GM19467 (cell line): ENCODE data around the gene PRDX5.

Experiments
- ATAC-seq: cut with Tn5 transposase; IDR thresholded peaks from one replicate; pipeline ENCODE4 v1.9.1; 2021; ENCODE audit warnings: mild to moderate bottlenecking, moderate library complexity; ENCODE audit not compliant: unreplicated experiment

The PRDX5 gene

GRCh38 chr11:64359712-64360445 is 42.0 kb downstream of the PRDX5 start:
- ATAC-seq = no peak

GRCh38 chr11:64360448-64360921 is 42.6 kb downstream of the PRDX5 start:
- no peak for ATAC-seq

GRCh38 chr11:64361659-64362058 is 43.7 kb downstream of the PRDX5 start:
- no peak for ATAC-seq

DNA sequence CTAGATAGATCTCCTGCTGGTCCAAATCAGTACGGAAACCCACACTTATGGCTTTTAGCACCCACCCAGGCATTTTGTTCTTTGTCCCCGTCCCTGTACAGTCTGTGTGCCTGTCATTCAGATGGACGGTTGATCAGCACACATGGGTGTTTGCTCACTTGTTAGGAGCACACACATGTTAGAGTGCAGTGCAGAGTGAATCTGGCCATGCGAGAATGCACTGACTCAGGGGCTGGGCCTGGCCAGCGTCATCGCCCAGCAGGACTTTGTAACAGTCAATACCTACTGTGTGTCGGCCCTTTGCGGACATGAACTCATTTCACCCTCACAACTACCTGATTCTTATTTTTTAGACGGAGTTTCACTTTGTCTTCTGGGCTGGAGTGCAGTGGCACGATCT is 44.4 kb downstream of the PRDX5 start:
- no peak for ATAC-seq

DNA sequence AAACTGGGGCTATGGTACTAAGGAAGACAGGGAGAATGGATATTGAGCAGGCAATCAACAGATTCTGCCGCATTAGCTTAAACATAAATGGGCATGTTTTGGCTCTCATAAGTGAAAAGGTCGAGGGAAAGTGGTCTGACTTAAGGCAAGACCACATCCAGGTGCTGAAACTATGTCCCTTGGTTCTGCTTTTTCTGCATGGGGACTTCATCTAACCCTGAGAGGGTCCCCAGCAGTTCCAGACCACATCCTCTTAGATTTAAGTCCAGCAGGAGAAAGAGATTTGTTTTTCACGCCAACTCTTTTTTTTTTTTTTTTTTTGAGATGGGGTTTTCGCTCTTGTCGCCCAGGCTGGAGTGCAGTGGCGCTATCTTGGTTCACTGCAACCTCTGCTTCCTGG is 46.5 kb downstream of the PRDX5 start:
- no peak for ATAC-seq

- no peak for ATAC-seq
Measured at GRCh38 chr11:64364911-64365310, 47.0 kb downstream of the PRDX5 start.

DNA sequence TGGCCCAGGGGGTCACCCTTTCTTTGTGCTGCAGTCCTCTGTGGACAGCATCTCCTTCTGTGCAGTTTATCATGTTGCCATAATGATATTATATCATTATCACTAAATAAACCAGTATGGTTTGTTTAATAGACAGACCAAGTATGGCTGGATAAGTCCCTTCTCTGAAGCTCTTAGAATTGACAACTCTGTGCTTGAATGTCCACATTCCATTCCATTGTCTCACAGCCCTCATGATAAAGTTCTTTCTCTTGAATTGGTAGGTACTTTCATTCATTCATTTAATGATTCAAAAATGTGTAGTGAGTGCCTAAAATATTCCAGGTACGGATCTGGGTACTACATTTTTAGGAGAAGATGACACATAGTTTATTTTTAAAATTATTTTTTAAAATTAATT is 48.8 kb downstream of the PRDX5 start:
- no peak for ATAC-seq

DNA sequence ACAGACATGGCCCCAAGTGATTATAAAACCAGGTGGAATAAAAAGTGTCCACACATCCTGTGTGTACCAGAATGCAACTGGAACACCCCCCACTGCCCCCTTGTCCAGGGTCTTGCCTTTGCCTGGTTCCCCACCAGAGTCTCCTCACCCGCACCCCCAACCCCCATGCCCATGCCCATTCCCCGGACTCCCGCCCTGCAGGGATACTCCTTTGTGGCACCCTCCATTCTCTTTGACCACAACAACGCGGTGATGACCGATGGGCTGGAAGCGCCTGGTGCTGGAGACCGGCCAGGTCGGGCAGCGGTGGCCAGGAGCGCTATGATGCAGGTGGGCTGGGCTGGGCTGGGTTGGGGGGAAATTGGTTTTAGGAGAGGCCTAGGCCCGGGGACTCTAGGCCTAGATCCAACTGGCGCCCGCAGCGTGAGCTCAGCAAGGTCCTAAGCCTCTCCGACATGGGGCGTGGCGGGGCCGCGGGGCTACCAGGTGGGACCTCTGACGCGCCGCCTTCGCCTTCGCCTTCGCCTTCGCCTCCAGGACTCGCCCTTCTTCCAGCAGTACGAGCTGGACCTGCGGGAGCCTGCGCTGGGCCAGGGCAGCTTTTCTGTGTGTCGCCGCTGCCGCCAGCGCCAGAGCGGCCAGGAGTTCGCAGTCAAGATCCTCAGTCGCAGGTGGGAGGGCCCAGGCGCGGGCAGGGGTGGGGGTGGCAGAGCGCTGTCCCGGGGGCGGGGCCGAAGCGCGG is 50.2 kb downstream of the PRDX5 start:
- ATAC-seq = no peak

- ATAC-seq = no peak
Measured at GRCh38 chr11:64368673-64369074, 50.8 kb downstream of the PRDX5 start.

GRCh38 chr11:64369440-64370421 is 51.8 kb downstream of the PRDX5 start:
- no peak for ATAC-seq

GRCh38 chr11:64371201-64371600 is 53.3 kb downstream of the PRDX5 start:
- no peak for ATAC-seq
